Left renal cortex interstitium (tissue), 4 donors: ENCODE results near the gene TEAD1. TPM values are rescaled to one million over a fixed set of nuclear protein-coding genes. Genes with fewer than 3 reads are reported as not detected.
A peak's percentile ranks its signal among the peaks of the same experiment; 100 is the strongest.

Experiments
- DNase-seq, 4 donors: peaks; one replicate each; pipeline ENCODE4 v3.0.0-alpha.2; 2013; ENCODE audit warnings: low read depth in 4 of 4, low spot score in 2 of 4, missing footprints in 1 of 4
- polyA plus RNA-seq, 4 donors: library from polyadenylated mRNA; unstranded; fragments of 120-200 nt; gene quantifications; one replicate each; pipeline ENCODE4 v1.2.1, GENCODE V29; 2013; ENCODE audit not compliant: insufficient read length in 4 of 4

TEAD1 gene
- polyA plus RNA-seq, 4 donors: 77.4 to 91.7 (median 86.5) TPM

GRCh38 chr11:12827929-12828812 is 153.9 kb downstream of the TEAD1 start:
- peak in 3 of 4 donors; percentile 69 to 79 (median 77) for DNase-seq

GRCh38 chr11:12829131-12829530 is 154.9 kb downstream of the TEAD1 start:
- DNase-seq: no peak

- DNase-seq: no peak
These were observed 155.5 kb downstream of the TEAD1 start for GRCh38 chr11:12829540-12830314.

- no peak for DNase-seq
These were observed 157.4 kb downstream of the TEAD1 start for GRCh38 chr11:12831471-12832202.

GRCh38 chr11:12832480-12833224 is 158.4 kb downstream of the TEAD1 start:
- no peak for DNase-seq

GRCh38 chr11:12834166-12834565 is 159.9 kb downstream of the TEAD1 start:
- no peak for DNase-seq

- no peak for DNase-seq
These were observed 160.4 kb downstream of the TEAD1 start for GRCh38 chr11:12834630-12835029.

- no peak for DNase-seq
These were observed 161.1 kb downstream of the TEAD1 start for GRCh38 chr11:12835286-12835685.

- DNase-seq: no peak
These were observed 164.4 kb downstream of the TEAD1 start for GRCh38 chr11:12838463-12839123.

GRCh38 chr11:12840871-12841660 is 166.8 kb downstream of the TEAD1 start:
- DNase-seq: no peak

GRCh38 chr11:12841946-12842630 is 167.9 kb downstream of the TEAD1 start:
- peak in 1 of 4 donors; percentile 73 for DNase-seq

- DNase-seq: no peak
These were observed 168.9 kb downstream of the TEAD1 start for GRCh38 chr11:12842933-12843636.

- no peak for DNase-seq
These were observed 170.9 kb downstream of the TEAD1 start for GRCh38 chr11:12845163-12845562.

GRCh38 chr11:12845739-12846358 is 171.6 kb downstream of the TEAD1 start:
- no peak for DNase-seq

- DNase-seq: no peak
These were observed 172.8 kb downstream of the TEAD1 start for GRCh38 chr11:12846786-12847615.

GRCh38 chr11:12848413-12848812 is 174.2 kb downstream of the TEAD1 start:
- no peak for DNase-seq

GRCh38 chr11:12853325-12853651 is 179.1 kb downstream of the TEAD1 start:
- DNase-seq: no peak
